B cell (primary cell): ENCODE results near the gene TMPRSS9. TPM values are rescaled to one million over a fixed set of nuclear protein-coding genes. Genes with fewer than 3 reads are reported as not detected.

Experiments
- ATAC-seq: fragments of 200-7000 bp; cut with Tn5 transposase; one replicate; pipeline ENCODE4 v1.10.0; 2021; ENCODE audit warnings: low read depth, mild to moderate bottlenecking, moderate number of reproducible peaks, moderate library complexity
- CTCF ChIA-PET: fragments of 350-600 bp; sonication (Branson Sonifier 250); formaldehyde crosslinking; loops from one replicate; lab custom pipeline; 2021; ENCODE audit warnings: antibody characterized with exemption, inconsistent platforms; lab: Charles Lee
- POLR2A ChIA-PET: fragments of 350-600 bp; sonication (Branson Sonifier 250); formaldehyde crosslinking; loops from one replicate; lab custom pipeline; 2021; ENCODE audit warnings: antibody characterized with exemption; lab: Charles Lee
- DNase-seq: peaks from one replicate; pipeline ENCODE4 v3.0.0; 2013
- H2AFZ ChIP-seq: 2 replicates; pipeline ENCODE4 v1.6.1; 2012; ENCODE audit warnings: mild to moderate bottlenecking, low read depth, low read length; ENCODE audit not compliant: insufficient read depth, poor library complexity, severe bottlenecking
- H3K27ac ChIP-seq, 2 donors: 1 replicate in 1 of 2; 2 replicates in 1 of 2; pipeline ENCODE4 v1.5.1; 2012 to 2013; ENCODE audit warnings: low read length in 2 of 2, mild to moderate bottlenecking in 2 of 2, moderate library complexity in 1 of 2
- H3K27me3 ChIP-seq, 4 experiments: fragments of 200-600 bp in 1 of 4; sonication (generic) in 1 of 4; replicated peaks in 1 of 4; 1 replicate in 2 of 4; 2 replicates in 2 of 4; pipeline versions ENCODE4 v1.6.1 to v1.7.0; 2013 to 2016; ENCODE audit warnings: low read length in 3 of 4, mild to moderate bottlenecking in 2 of 4, mixed read lengths in 1 of 4, moderate library complexity in 1 of 4; ENCODE audit not compliant: insufficient read depth in 4 of 4, control insufficient read depth in 3 of 4; ENCODE audit errors: control extremely low read depth in 1 of 4
- H3K36me3 ChIP-seq, 2 experiments: replicated peaks in 1 of 2; 1 replicate in 1 of 2; 2 replicates in 1 of 2; pipeline versions ENCODE4 v1.6.1 to v1.7.1; 2013; ENCODE audit warnings: low read length in 1 of 2; ENCODE audit not compliant: insufficient read depth in 2 of 2, control insufficient read depth in 1 of 2; ENCODE audit errors: control extremely low read depth in 1 of 2, extremely low read depth in 1 of 2
- H3K4me1 ChIP-seq, 2 donors: fragments of 200-600 bp in 1 of 2; sonication (generic) in 1 of 2; 1 replicate in 1 of 2; 2 replicates in 1 of 2; pipeline versions ENCODE4 v1.5.1 to v1.6.1; 2013 to 2017; ENCODE audit warnings: low read length in 2 of 2; ENCODE audit not compliant: control insufficient read depth in 2 of 2, insufficient read depth in 2 of 2
- H3K4me2 ChIP-seq: replicated peaks from 2 replicates; pipeline ENCODE3; 2012; ENCODE audit warnings: mild to moderate bottlenecking, low read depth, low read length; ENCODE audit not compliant: poor library complexity, severe bottlenecking
- H3K4me3 ChIP-seq, 5 experiments: fragments of 200-600 bp in 1 of 5; sonication (generic) in 1 of 5; 1 replicate in 3 of 5; 2 replicates in 2 of 5; pipeline versions ENCODE4 v1.5.1 to v1.7.0; 2011 to 2016; ENCODE audit warnings: low read length in 4 of 5, mild to moderate bottlenecking in 4 of 5, low read depth in 2 of 5, control low read depth in 1 of 5, moderate library complexity in 1 of 5; ENCODE audit not compliant: insufficient read depth in 1 of 5; ENCODE audit errors: control extremely low read depth in 1 of 5, extremely low read depth in 1 of 5
- H3K79me2 ChIP-seq: fragments of 200-600 bp; sonication (generic); one replicate; pipeline ENCODE4 v1.6.0; 2016; ENCODE audit warnings: low read length; ENCODE audit not compliant: control insufficient read depth, insufficient read depth
- H3K9ac ChIP-seq: fragments of 200-600 bp; sonication (generic); 2 replicates; pipeline ENCODE4 v1.6.1; 2017; ENCODE audit warnings: mild to moderate bottlenecking, low read length, moderate library complexity
- H3K9me3 ChIP-seq, 3 donors: one replicate each; pipeline versions ENCODE4 v1.6.1 to v1.7.1; 2013; ENCODE audit warnings: low read length in 2 of 3; ENCODE audit not compliant: control insufficient read depth in 2 of 3, insufficient read depth in 1 of 3; ENCODE audit errors: control extremely low read depth in 1 of 3
- H4K20me1 ChIP-seq: 2 replicates; pipeline ENCODE4 v1.6.0; 2012; ENCODE audit warnings: mild to moderate bottlenecking, low read length; ENCODE audit not compliant: insufficient read depth, control insufficient read depth, poor library complexity, severe bottlenecking
- H3K27ac Mint-ChIP-seq: one replicate; pipeline ENCODE4 v1.8.0; 2021; ENCODE audit warnings: mixed read lengths
- H3K27me3 Mint-ChIP-seq: one replicate; pipeline ENCODE4 v1.8.0; 2021; ENCODE audit warnings: mixed read lengths
- H3K4me1 Mint-ChIP-seq: one replicate; pipeline ENCODE4 v1.8.0; 2021; ENCODE audit warnings: mixed read lengths
- H3K4me3 Mint-ChIP-seq: one replicate; pipeline ENCODE4 v1.8.0; 2021; ENCODE audit warnings: mixed read lengths
- H3K9me3 Mint-ChIP-seq: one replicate; pipeline ENCODE4 v1.8.0; 2022; ENCODE audit warnings: mixed read lengths; ENCODE audit not compliant: insufficient read depth
- CTCF ChIP-seq: fragments of 200-600 bp; IDR thresholded peaks from one replicate; pipeline ENCODE4 v1.8.0; 2022; ENCODE audit warnings: antibody characterized with exemption, mild to moderate bottlenecking
- EZH2 ChIP-seq: IDR thresholded peaks from 2 replicates; pipeline ENCODE4 v1.6.1; 2012; ENCODE audit warnings: borderline replicate concordance, low read depth, mild to moderate bottlenecking, moderate library complexity, low read length; ENCODE audit not compliant: insufficient read depth, poor library complexity, severe bottlenecking
- WGBS: methylation state at CpG from one replicate; pipeline ENCODE4 v1.1.5; 2013; ENCODE audit warnings: missing lambda C conversion rate; ENCODE audit not compliant: insufficient coverage; 5-methylcytosine and 5-hydroxymethylcytosine counted together
- intact Hi-C: fragments of 100-400 bp; cut with micrococcal nuclease; formaldehyde crosslinking; loops from one replicate; pipeline ENCODE4 v1.10.0; 2022
- polyA plus RNA-seq: library from polyadenylated mRNA; depleted of rRNA; stranded (reverse); fragments of >200 nt; gene quantifications from 2 replicates; pipeline ENCODE4 v1.2.3, GENCODE V29; 2012
- total RNA-seq, 2 donors: library from RNA; stranded (reverse); fragments of 120-200 nt in 1 of 2; gene quantifications; 1 replicate in 1 of 2; 2 replicates in 1 of 2; pipeline versions ENCODE4 v1.2.3 to v1.2.4, GENCODE V29; 2013 to 2022

Gene TMPRSS9
- total and polyA plus RNA-seq, 2 donors (not counting 1 experiment from before 2014, with no cell fraction given) = not detected

GRCh38 chr19:2342656-2343288 is 17.3 kb upstream of the TMPRSS9 start:
- Histone ChIP-seq H4K20me1 (peaks cover 30% of the 10 kb centered on the region), H3K9me3 (no peaks in the 10 kb centered on the region), H3K4me1 (no peaks in the 10 kb centered on the region), H3K9ac (no peak overlapping the region), H3K27ac (no peak overlapping the region), H3K36me3 (peaks cover 0 to 61% of the 10 kb centered on the region in 2 experiments), H2AFZ (no peak overlapping the region), H3K4me3 (no peak overlapping the region), H3K4me2 (no peak overlapping the region), H3K79me2 (peaks cover 5% of the 10 kb centered on the region), H3K27me3 (no peaks in the 10 kb centered on the region)
- Mint-ChIP-seq H3K27me3 (no peaks in the 10 kb centered on the region), H3K9me3 (no peaks in the 10 kb centered on the region), H3K27ac (no peak overlapping the region), H3K4me1 (no peaks in the 10 kb centered on the region), H3K4me3 (no peak overlapping the region)
- DNase-seq = no peak
- WGBS = 98% methylated on average over 29 of the region's 29 CpGs
- POLR2A ChIA-PET = no interaction called here
- intact Hi-C loops = no loop called here
- TF ChIP-seq EZH2 (no peak), CTCF (no peak)
- CTCF ChIA-PET = no interaction called here
- ATAC-seq = no peak

- DNase-seq (no peak), ATAC-seq (no peak)
- Histone ChIP-seq H2AFZ (no peak overlapping the region), H3K27me3 (no peaks in the 10 kb centered on the region), H3K4me3 (no peak overlapping the region), H3K9ac (no peak overlapping the region), H4K20me1 (peaks cover 23% of the 10 kb centered on the region), H3K4me1 (no peaks in the 10 kb centered on the region), H3K9me3 (no peaks in the 10 kb centered on the region), H3K79me2 (no peaks in the 10 kb centered on the region), H3K27ac (no peak overlapping the region), H3K4me2 (no peak overlapping the region), H3K36me3 (peaks cover 0 to 56% of the 10 kb centered on the region in 2 experiments)
- H3K27me3 Mint-ChIP-seq = no peaks in the 10 kb centered on the region
- intact Hi-C loops = no loop called here
- ChIA-PET CTCF (no interaction called here), POLR2A (no interaction called here)
- TF ChIP-seq CTCF (no peak), EZH2 (no peak)
- no peaks in the 10 kb centered on the region for H3K9me3 Mint-ChIP-seq
- WGBS = 94% methylated on average over 30 of the region's 31 CpGs
- H3K4me3 Mint-ChIP-seq = no peak overlapping the region
- H3K4me1 Mint-ChIP-seq = no peaks in the 10 kb centered on the region
- no peak overlapping the region for H3K27ac Mint-ChIP-seq
Observed at GRCh38 chr19:2343289-2343982, 16.6 kb upstream of the TMPRSS9 start.
